Gastroesophageal sphincter (tissue), 4 donors: ENCODE data around the gene GPHA2. TPM values are rescaled to one million over a fixed set of nuclear protein-coding genes. Genes with fewer than 3 reads are reported as not detected.

Experiments
- ATAC-seq: fragments of 150-250 bp; one replicate; pipeline ENCODE4 v1.9.1; 2016; ENCODE audit warnings: mild to moderate bottlenecking, moderate library complexity
- H3K27ac ChIP-seq, 4 donors: fragments of 200-600 bp; sonication (generic) in 3 of 4; 1 replicate in 3 of 4; 2 replicates in 1 of 4; pipeline ENCODE4 v1.5.1; 2016 to 2019
- H3K27me3 ChIP-seq: fragments of 200-600 bp; sonication (generic); one replicate; pipeline ENCODE4 v1.5.1; 2019
- H3K36me3 ChIP-seq, 2 donors: fragments of 200-600 bp; sonication (generic); one replicate each; pipeline ENCODE4 v1.5.1; 2019; ENCODE audit warnings: control low read depth in 1 of 2
- H3K4me1 ChIP-seq, 3 donors: fragments of 200-600 bp; sonication (generic); 1 replicate in 2 of 3; 2 replicates in 1 of 3; pipeline ENCODE4 v1.5.1; 2016 to 2019; ENCODE audit warnings: control low read depth in 2 of 3
- H3K4me3 ChIP-seq, 2 donors: fragments of 200-600 bp; sonication (generic); one replicate each; pipeline ENCODE4 v1.5.1; 2019; ENCODE audit warnings: mild to moderate bottlenecking in 1 of 2, moderate library complexity in 1 of 2
- H3K9me3 ChIP-seq, 3 donors: fragments of 200-600 bp; sonication (generic); one replicate each; pipeline ENCODE4 v1.5.1; 2017 to 2019; ENCODE audit warnings: control low read depth in 2 of 3
- CTCF ChIP-seq, 4 experiments: fragments of 200-600 bp in 2 of 4; fragments of 450-650 bp in 2 of 4; sonication (generic) in 1 of 4; IDR thresholded peaks; one replicate each; pipeline ENCODE4 v1.5.1; 2017 to 2019; ENCODE audit warnings: antibody characterized with exemption in 4 of 4, mild to moderate bottlenecking in 2 of 4, moderate library complexity in 2 of 4
- EP300 ChIP-seq: sonication (generic); formaldehyde crosslinking; IDR thresholded peaks from one replicate; pipeline ENCODE4 v1.6.1; 2017; ENCODE audit warnings: antibody characterized with exemption, mild to moderate bottlenecking
- POLR2A ChIP-seq, 2 donors: fragments of 450-650 bp; IDR thresholded peaks; one replicate each; pipeline ENCODE4 v1.6.1; 2017; ENCODE audit warnings: antibody characterized with exemption in 2 of 2, mild to moderate bottlenecking in 2 of 2, moderate library complexity in 1 of 2
- POLR2AphosphoS5 ChIP-seq: sonication (generic); formaldehyde crosslinking; IDR thresholded peaks from one replicate; pipeline ENCODE4 v1.6.1; 2017; ENCODE audit warnings: antibody characterized with exemption
- WGBS, 2 donors: methylation state at CpG; one replicate each; pipeline ENCODE4 v1.1.5; 2018; ENCODE audit warnings: low coverage in 1 of 2; 5-methylcytosine and 5-hydroxymethylcytosine counted together
- total RNA-seq, 4 donors: library from RNA; depleted of rRNA; stranded (reverse); fragments of >200 nt; gene quantifications; one replicate each; pipeline ENCODE4 v1.1.0, GENCODE V29; 2016

Gene GPHA2
- total RNA-seq, 4 donors from 2014 or later = not detected

GRCh38 chr11:64894070-64894811 lies 41.5 kb downstream of the GPHA2 start:
- Histone ChIP-seq H3K27ac (peak overlapping the region in 1 of 4 donors; percentile 19), H3K36me3 (peaks cover 0 to 49% of the 10 kb centered on the region in 2 donors), H3K4me3 (no peak overlapping the region), H3K9me3 (no peaks in the 10 kb centered on the region), H3K4me1 (peaks cover 0 to 12% (median 4%) of the 10 kb centered on the region in 3 donors), H3K27me3 (no peaks in the 10 kb centered on the region)
- TF ChIP-seq CTCF (IDR thresholded peaks at IDR 0.05) (peak in 3 of 4 experiments; percentile 83 to 95 (median 93)), POLR2AphosphoS5 (peak; percentile 29), EP300 (no peak), POLR2A (IDR thresholded peaks at IDR 0.05) (no peak)
- ATAC-seq = peak; percentile 79
- WGBS, 2 donors = no CpG with 5 or more reads among the region's 14 CpGs

- H3K27ac ChIP-seq = peak overlapping the region in 1 of 4 donors; percentile 19
- peaks cover 0 to 15% (median 5%) of the 10 kb centered on the region in 3 donors for H3K4me1 ChIP-seq
- TF ChIP-seq CTCF (IDR thresholded peaks at IDR 0.05) = no peak
- no peak for TF ChIP-seq EP300
- TF ChIP-seq POLR2A (IDR thresholded peaks at IDR 0.05) = no peak
- TF ChIP-seq POLR2AphosphoS5 = no peak
- no peaks in the 10 kb centered on the region for H3K9me3 ChIP-seq
- no CpG with 5 or more reads among the region's 25 CpGs for WGBS, 2 donors
- no peak overlapping the region for H3K4me3 ChIP-seq
- peaks cover 0 to 41% of the 10 kb centered on the region in 2 donors for H3K36me3 ChIP-seq
- H3K27me3 ChIP-seq = no peaks in the 10 kb centered on the region
- no peak for ATAC-seq
Measured at GRCh38 chr11:64893194-64894069, 42.3 kb downstream of the GPHA2 start.

GRCh38 chr11:64892838-64893193 lies 42.9 kb downstream of the GPHA2 start:
- Histone ChIP-seq H3K4me3 (no peak overlapping the region), H3K27me3 (no peaks in the 10 kb centered on the region), H3K27ac (no peak overlapping the region), H3K4me1 (peaks cover 0 to 21% (median 11%) of the 10 kb centered on the region in 3 donors), H3K36me3 (peaks cover 0 to 35% of the 10 kb centered on the region in 2 donors), H3K9me3 (no peaks in the 10 kb centered on the region)
- TF ChIP-seq EP300 = no peak
- TF ChIP-seq CTCF (IDR thresholded peaks at IDR 0.05) = no peak
- no peak for TF ChIP-seq POLR2AphosphoS5
- TF ChIP-seq POLR2A (IDR thresholded peaks at IDR 0.05) = no peak
- ATAC-seq = no peak
- WGBS, 2 donors = no CpG with 5 or more reads among the region's 10 CpGs

- Histone ChIP-seq H3K27me3 (no peaks in the 10 kb centered on the region), H3K4me3 (no peak overlapping the region), H3K36me3 (peaks cover 0 to 31% of the 10 kb centered on the region in 2 donors), H3K4me1 (peaks cover 0 to 25% (median 15%) of the 10 kb centered on the region in 3 donors), H3K27ac (no peak overlapping the region), H3K9me3 (no peaks in the 10 kb centered on the region)
- WGBS, 2 donors = 80 to 88% methylated on average over 7 to 9 of the region's 11 CpGs
- ATAC-seq = no peak
- no peak for TF ChIP-seq CTCF (IDR thresholded peaks at IDR 0.05)
- TF ChIP-seq POLR2AphosphoS5 = no peak
- TF ChIP-seq EP300 = no peak
- no peak for TF ChIP-seq POLR2A (IDR thresholded peaks at IDR 0.05)
Measured at GRCh38 chr11:64892411-64892831, 43.3 kb downstream of the GPHA2 start.
